Activated T-cell treated with anti-CD3 and anti-CD28 coated beads, Interleukin-2, amount 50 U/mL, for 1 hour (primary cell): ENCODE measurements around the gene GALNT14.

Experiments used
- DNase-seq: peaks from one replicate; pipeline ENCODE4 v3.0.0-alpha.2; 2020

GALNT14 gene

GRCh38 chr2:31003749-31004148 is 134.5 kb downstream of the GALNT14 start:
- DNase-seq, result no peak

- DNase-seq, result no peak
These were observed 135.6 kb downstream of the GALNT14 start for GRCh38 chr2:31002537-31003150.

- no peak for DNase-seq
These were observed 137.3 kb downstream of the GALNT14 start for GRCh38 chr2:31000970-31001369.

GRCh38 chr2:30998672-30999071 is 139.6 kb downstream of the GALNT14 start:
- DNase-seq, result no peak

GRCh38 chr2:30997979-30998378 is 140.3 kb downstream of the GALNT14 start:
- DNase-seq, result no peak

DNA sequence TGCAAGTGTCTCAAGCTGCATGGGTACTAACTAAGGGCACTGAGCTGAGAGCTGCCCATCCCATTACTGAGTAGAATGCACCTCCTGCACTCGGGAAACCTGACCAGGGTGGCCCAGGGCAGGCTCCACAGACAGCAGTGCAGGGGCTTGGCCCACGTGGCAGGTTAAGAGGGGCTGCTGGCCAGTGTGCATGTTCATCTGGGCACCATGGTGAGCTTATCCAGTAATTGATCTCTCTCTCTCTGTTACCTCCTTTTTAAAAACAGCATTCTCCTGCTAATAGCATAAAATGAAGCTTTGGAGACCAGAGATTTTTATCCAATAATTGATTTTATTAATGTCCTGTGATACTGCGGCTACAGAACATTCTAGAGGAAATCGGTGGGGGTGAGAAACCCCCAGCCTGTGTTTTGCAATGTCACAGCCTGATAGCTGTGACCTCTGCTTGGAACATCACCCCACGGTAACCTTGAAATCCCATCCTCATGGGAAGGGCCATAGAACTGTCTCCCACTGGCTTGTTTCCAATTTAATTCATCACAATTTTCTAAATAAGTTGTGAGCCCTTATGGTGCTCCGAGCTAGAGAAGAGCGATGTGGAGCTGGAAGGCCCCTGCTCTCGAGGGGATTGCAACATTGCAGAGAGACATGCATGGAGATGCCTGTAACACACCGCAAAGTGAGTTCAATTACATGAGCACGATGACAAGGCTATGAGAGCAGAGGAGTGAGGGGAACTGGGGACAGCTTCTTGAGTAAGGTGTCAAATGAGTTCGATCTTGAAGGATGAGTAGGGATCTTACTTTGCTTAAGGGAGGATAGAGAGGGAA is 143.8 kb downstream of the GALNT14 start:
- DNase-seq, result no peak

GRCh38 chr2:30992781-30993180 is 145.5 kb downstream of the GALNT14 start:
- DNase-seq, result no peak

DNA sequence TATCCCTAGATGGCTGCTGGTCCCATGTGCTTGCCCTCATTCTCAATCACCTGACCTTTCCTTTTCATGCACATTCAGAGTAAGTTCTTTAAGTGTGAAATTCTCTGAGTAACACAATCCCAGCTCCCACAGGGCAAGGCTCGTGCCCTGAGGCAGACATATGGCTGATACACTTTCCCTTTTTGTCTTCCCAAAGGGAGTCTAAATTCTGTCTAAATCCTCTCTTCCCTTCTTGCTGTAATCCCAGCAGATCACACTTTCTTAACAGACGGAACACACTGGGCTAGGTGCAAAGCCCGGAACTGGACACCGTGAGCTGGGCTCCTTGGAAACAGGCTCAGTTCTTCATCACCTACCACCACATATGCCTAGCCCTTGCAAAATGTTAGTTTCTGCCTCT is 147.6 kb downstream of the GALNT14 start:
- no peak for DNase-seq

DNA sequence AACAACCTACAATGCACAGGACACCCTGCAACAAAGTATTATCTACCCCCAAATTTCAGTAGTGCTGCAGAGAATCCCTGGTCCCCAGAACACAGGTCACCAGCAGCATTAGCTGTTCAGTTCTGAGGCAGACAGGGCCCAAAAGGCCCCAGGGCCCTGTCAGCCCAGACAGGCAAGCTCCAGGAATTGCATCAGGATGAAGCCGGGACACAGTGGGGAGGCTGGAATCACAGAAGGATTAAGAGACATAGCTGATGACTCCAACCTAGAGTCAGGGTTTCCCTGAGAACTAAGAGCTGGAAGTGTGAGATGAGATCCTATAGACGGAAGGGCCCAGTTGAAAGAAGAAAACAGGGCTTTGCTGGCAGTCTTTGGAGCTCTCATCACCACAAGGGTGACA is 148.1 kb downstream of the GALNT14 start:
- DNase-seq, result no peak

DNA sequence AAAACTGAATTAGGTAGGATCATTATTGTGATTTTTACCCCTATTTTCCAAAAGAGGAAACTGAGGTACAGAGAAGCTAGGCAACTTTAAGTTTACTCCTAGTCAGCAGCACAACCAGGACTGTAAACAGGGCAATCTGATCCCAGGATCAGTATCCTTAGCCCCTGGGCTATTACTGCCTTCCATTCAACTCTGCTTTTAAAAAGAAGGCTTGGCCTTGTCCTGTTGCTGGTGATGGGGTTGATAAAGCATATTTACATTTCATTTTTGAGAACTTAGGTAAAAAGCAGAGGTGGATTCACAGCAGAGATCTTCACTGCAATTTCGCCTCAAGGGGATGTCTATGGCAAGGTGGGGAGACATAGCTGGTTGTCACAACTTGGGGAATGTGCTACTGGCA is 148.5 kb downstream of the GALNT14 start:
- DNase-seq, result no peak

GRCh38 chr2:30987566-30987965 is 150.7 kb downstream of the GALNT14 start:
- no peak for DNase-seq

GRCh38 chr2:30986231-30986580 is 152.0 kb downstream of the GALNT14 start:
- no peak for DNase-seq

GRCh38 chr2:30985493-30986230 is 152.6 kb downstream of the GALNT14 start:
- no peak for DNase-seq

DNA sequence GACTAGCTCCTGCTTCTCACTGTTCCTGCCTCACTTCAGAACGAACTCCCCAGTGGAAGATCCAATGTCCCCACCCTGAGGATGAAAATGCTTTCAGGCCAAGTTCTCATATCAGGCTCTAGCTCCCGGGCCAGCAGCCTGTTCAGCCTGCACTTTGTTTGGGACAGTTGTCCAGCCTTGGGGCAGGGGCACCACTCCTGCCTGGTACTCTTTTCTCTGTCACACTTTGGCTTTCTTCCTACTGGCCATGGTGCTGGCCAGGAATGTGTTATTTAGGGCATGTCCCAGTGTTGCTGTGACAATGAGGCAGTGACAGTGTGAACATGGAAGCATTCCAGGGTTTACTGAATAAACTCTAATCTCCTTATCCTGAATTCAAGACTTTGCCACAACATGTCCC is 154.1 kb downstream of the GALNT14 start:
- no peak for DNase-seq

DNA sequence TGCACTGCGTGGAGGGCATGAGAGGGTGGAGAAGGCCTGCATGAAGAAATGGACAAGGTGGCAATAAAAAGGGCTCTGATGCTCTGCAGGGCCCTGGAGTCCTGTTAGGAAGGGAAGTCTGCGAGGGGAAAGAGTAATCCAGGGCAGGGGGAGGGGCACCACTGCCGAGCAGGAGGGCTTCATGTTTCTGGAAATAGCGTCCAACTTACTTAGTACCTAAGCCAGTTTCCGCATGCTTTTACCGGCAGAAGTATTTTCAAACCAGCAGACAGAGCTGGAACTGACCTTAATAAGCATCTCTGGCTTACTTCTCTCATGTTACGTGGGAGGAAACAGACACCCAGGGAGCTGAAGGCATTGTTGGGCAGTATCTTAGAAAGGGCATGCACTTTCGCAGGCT is 156.7 kb downstream of the GALNT14 start:
- DNase-seq, result no peak

DNA sequence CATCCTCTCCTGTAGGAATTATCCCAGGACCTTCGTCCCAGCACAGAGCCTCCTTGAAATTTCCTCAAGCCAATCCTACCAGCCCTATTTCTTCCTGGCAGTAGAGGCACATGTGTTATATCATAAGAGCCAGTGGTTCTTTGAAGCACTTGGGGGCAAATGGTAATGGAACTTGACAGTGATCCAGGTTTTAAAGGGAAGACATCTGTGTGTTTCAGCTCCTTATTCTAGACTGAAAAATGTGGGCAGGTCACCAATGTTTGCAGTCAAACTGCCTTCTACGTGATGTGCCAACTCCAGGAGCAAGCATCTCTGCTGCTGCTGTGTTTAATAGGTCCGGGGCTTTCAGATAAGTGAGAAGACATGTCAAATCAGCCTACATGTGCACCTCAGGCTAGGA is 157.1 kb downstream of the GALNT14 start:
- DNase-seq, result no peak

DNA sequence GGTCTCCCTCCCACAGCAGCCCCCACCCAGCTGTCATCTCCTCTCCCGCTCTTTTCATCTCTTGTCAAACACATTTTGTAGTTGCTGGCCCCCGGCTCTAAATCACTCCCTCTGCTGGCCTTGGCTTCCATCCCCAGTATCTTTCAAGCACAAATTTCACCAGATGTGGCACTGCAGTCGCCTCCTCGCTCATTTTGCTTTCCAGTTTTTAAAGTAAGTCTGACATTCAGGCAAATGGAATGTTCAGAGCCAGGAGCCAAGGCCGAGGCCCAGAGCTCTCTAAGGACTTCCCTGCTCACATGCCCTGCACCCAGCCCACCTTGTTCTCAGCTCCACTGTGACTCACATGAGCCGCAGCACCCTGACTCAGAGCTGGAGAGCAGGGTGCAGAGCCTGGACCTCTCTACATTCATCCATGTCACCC is 158.4 kb downstream of the GALNT14 start:
- no peak for DNase-seq

DNA sequence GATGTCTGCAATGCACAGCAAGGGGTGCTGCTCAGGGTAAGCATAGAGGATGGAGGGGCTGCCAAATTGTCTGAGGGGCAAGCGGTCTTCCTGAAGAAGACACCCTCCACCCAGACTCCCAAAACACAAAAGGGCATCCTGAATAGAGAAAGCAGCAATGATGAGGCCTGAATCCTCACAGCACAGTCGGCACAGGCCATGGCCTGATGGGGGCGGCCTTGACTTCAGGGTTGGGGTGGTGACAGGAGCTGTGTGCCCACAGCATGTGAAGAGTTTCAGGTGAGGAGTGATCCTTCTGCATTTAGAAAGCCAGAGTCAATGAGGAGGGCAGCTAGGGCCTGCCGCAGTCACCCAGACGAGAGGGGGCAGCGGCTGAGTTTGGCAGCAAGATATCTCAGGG is 159.4 kb downstream of the GALNT14 start:
- DNase-seq, result no peak

- no peak for DNase-seq
These were observed 160.2 kb downstream of the GALNT14 start for GRCh38 chr2:30978044-30978443.

DNA sequence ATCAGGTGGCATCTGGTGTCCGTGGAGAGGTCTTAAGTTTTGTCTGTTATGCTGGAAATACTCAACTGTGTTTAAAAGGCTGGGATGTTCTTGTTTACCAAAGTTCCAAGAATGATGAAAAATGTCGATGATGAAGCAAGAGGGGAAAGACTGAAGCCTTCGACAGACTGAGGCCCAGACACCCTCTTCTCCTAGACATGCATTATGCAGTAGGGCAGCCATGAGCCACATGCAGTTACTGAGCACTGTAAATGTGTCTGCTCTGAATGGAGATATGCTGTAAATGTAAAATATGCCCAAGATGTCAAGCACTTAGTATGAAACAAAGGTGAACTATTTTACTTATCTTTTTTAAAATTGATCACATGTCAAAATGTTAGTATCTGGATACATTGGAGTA is 163.1 kb downstream of the GALNT14 start:
- no peak for DNase-seq

DNA sequence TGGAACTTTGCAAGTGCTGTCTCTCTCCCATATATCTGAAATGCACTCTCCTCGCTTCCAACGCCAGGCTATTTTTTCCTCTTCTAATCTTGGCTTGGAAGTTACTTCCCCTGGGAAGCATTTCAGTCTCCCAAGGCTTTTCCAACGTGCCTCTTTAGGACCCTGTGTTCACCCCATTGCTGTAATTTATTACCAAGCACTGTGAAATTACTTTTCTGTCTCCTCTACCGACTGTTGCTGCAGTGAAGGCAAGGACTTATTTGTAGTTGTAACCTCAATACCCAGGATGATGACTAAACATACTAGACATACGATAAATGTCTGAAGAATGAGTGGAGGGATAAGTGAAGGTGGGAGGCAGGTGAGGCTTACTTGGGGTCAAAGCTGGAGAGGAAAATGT is 163.7 kb downstream of the GALNT14 start:
- no peak for DNase-seq

GRCh38 chr2:30974092-30974491 is 164.1 kb downstream of the GALNT14 start:
- no peak for DNase-seq

- no peak for DNase-seq
These were observed 166.8 kb downstream of the GALNT14 start for GRCh38 chr2:30971231-30972025.
